ENCODE measurements around the gene DNAH17. TPM values are rescaled to one million over a fixed set of nuclear protein-coding genes. Genes with fewer than 3 reads are reported as not detected.

The DNAH17 gene
- total and polyA plus RNA-seq, 2 experiments from 2014 or later = 0.64 TPM; not detected in 1

- Histone ChIP-seq H3K36me3 (ENCODE audit: low read depth) (no peaks in the 10 kb centered on the region), H3K4me1 (ENCODE audit: insufficient read depth) (no peaks in the 10 kb centered on the region), H3K27me3 (replicated peaks; ENCODE audit: insufficient read depth) (no peaks in the 10 kb centered on the region), H3K4me2 (ENCODE audit: unreplicated experiment) (no peak overlapping the region), H3K4me3 (no peak overlapping the region), H3K9me3 (ENCODE audit: low read depth) (no peaks in the 10 kb centered on the region), H4K20me1 (ENCODE audit: insufficient read depth) (no peaks in the 10 kb centered on the region), H3K9me2 (ENCODE audit: insufficient read depth) (no peaks in the 10 kb centered on the region), H3K9ac (no peak overlapping the region), H3K79me2 (ENCODE audit: insufficient read depth) (no peaks in the 10 kb centered on the region), H3K27ac (no peak overlapping the region), H2AFZ (no peak overlapping the region), H3F3A (ENCODE audit: insufficient read depth) (no peaks in the 10 kb centered on the region)
- in situ Hi-C loops (cut with MboI) = no loop called here
- 80 to 83% methylated on average over 37 of the region's 37 CpGs for WGBS, 2 experiments (ENCODE audit: low coverage in 1 of 2, low lambda C conversion rate in 2 of 2, missing lambda C conversion rate in 2 of 2)
- TF ChIP-seq EZH2 (IDR thresholded peaks at IDR 0.05; ENCODE audit: insufficient read depth, poor library complexity, severe bottlenecking) = no peak
- TF ChIP-seq EZH2phosphoT487 (IDR thresholded peaks at IDR 0.05; ENCODE audit: insufficient read depth, low read depth) = no peak
- no peak for DNase-seq
These were observed 118.4 kb downstream of the DNAH17 start for GRCh38 chr17:78458736-78459335.

- peak; percentile 19 for DNase-seq
These were observed 119.1 kb downstream of the DNAH17 start for GRCh38 chr17:78458091-78458490.

GRCh38 chr17:78454346-78454745, 122.8 kb downstream of the DNAH17 start:
- no peak for TF ChIP-seq EZH2 (IDR thresholded peaks at IDR 0.05; ENCODE audit: insufficient read depth, poor library complexity, severe bottlenecking)
- TF ChIP-seq EZH2phosphoT487 (IDR thresholded peaks at IDR 0.05; ENCODE audit: insufficient read depth, low read depth) = no peak
- no peaks in the 10 kb centered on the region for H3K9me2 ChIP-seq (ENCODE audit: insufficient read depth)
- no peak overlapping the region for H3K4me3 ChIP-seq
- no peak overlapping the region for H3K27ac ChIP-seq
- WGBS, 2 experiments (ENCODE audit: low coverage in 1 of 2, low lambda C conversion rate in 2 of 2, missing lambda C conversion rate in 2 of 2) = 88 to 89% methylated on average over 20 of the region's 20 CpGs
- no peaks in the 10 kb centered on the region for H4K20me1 ChIP-seq (ENCODE audit: insufficient read depth)
- H3K79me2 ChIP-seq (ENCODE audit: insufficient read depth) = no peaks in the 10 kb centered on the region
- DNase-seq = no peak
- no peaks in the 10 kb centered on the region for H3K9me3 ChIP-seq (ENCODE audit: low read depth)
- H3K27me3 ChIP-seq (replicated peaks; ENCODE audit: insufficient read depth) = no peaks in the 10 kb centered on the region; the same call in 1 of the 2 replicates
- in situ Hi-C loops (cut with MboI) = no loop called here
- H3K4me1 ChIP-seq (ENCODE audit: insufficient read depth) = no peaks in the 10 kb centered on the region
- no peak overlapping the region for H3K4me2 ChIP-seq (ENCODE audit: unreplicated experiment)
- H3F3A ChIP-seq (ENCODE audit: insufficient read depth) = no peaks in the 10 kb centered on the region
- no peaks in the 10 kb centered on the region for H3K36me3 ChIP-seq (ENCODE audit: low read depth)
- H3K9ac ChIP-seq = no peak overlapping the region
- H2AFZ ChIP-seq = no peak overlapping the region

More at GRCh38 chr17:78458091-78458490, 119.1 kb downstream of the DNAH17 start:
- Histone ChIP-seq H3K4me3 (no peak overlapping the region), H3K79me2 (ENCODE audit: insufficient read depth) (no peaks in the 10 kb centered on the region), H3K9ac (no peak overlapping the region), H3K27me3 (replicated peaks; ENCODE audit: insufficient read depth) (no peaks in the 10 kb centered on the region), H2AFZ (no peak overlapping the region), H4K20me1 (ENCODE audit: insufficient read depth) (no peaks in the 10 kb centered on the region), H3K4me1 (ENCODE audit: insufficient read depth) (no peaks in the 10 kb centered on the region), H3K4me2 (ENCODE audit: unreplicated experiment) (no peak overlapping the region), H3F3A (ENCODE audit: insufficient read depth) (no peaks in the 10 kb centered on the region), H3K36me3 (ENCODE audit: low read depth) (no peaks in the 10 kb centered on the region), H3K9me2 (ENCODE audit: insufficient read depth) (no peaks in the 10 kb centered on the region), H3K9me3 (ENCODE audit: low read depth) (no peaks in the 10 kb centered on the region), H3K27ac (no peak overlapping the region)
- in situ Hi-C loops (cut with MboI) = no loop called here
- TF ChIP-seq EZH2phosphoT487 (IDR thresholded peaks at IDR 0.05; ENCODE audit: insufficient read depth, low read depth) = no peak
- TF ChIP-seq EZH2 (IDR thresholded peaks at IDR 0.05; ENCODE audit: insufficient read depth, poor library complexity, severe bottlenecking) = no peak
- WGBS, 2 experiments (ENCODE audit: low coverage in 1 of 2, low lambda C conversion rate in 2 of 2, missing lambda C conversion rate in 2 of 2) = 77 to 78% methylated on average over 10 of the region's 10 CpGs

- Histone ChIP-seq H3K9ac (no peak overlapping the region), H3F3A (ENCODE audit: insufficient read depth) (no peaks in the 10 kb centered on the region), H3K9me3 (ENCODE audit: low read depth) (no peaks in the 10 kb centered on the region), H3K79me2 (ENCODE audit: insufficient read depth) (no peaks in the 10 kb centered on the region), H3K4me2 (ENCODE audit: unreplicated experiment) (no peak overlapping the region), H3K4me3 (no peak overlapping the region), H2AFZ (no peak overlapping the region), H3K9me2 (ENCODE audit: insufficient read depth) (no peaks in the 10 kb centered on the region), H3K27me3 (replicated peaks; ENCODE audit: insufficient read depth) (no peaks in the 10 kb centered on the region; the same call in 1 of the 2 replicates), H4K20me1 (ENCODE audit: insufficient read depth) (no peaks in the 10 kb centered on the region), H3K36me3 (ENCODE audit: low read depth) (no peaks in the 10 kb centered on the region), H3K4me1 (ENCODE audit: insufficient read depth) (no peaks in the 10 kb centered on the region), H3K27ac (no peak overlapping the region)
- 62 to 72% methylated on average over 7 of the region's 7 CpGs for WGBS, 2 experiments (ENCODE audit: low coverage in 1 of 2, low lambda C conversion rate in 2 of 2, missing lambda C conversion rate in 2 of 2)
- in situ Hi-C loops (cut with MboI) = no loop called here
- TF ChIP-seq EZH2phosphoT487 (IDR thresholded peaks at IDR 0.05; ENCODE audit: insufficient read depth, low read depth) (no peak), EZH2 (IDR thresholded peaks at IDR 0.05; ENCODE audit: insufficient read depth, poor library complexity, severe bottlenecking) (no peak)
- no peak for DNase-seq
These were observed 125.4 kb downstream of the DNAH17 start for GRCh38 chr17:78451753-78452152.
